Panc1 (cell line): ENCODE measurements around the gene INPP4B.

Experiments
- POLR2AphosphoS5 ChIP-seq: IDR thresholded peaks from 2 replicates; pipeline ENCODE4 v1.6.1; 2012; ENCODE audit warnings: mild to moderate bottlenecking, low read depth, low read length, moderate library complexity
- TCF7L2 ChIP-seq: IDR thresholded peaks from 2 replicates; pipeline ENCODE4 v1.6.1; 2011; ENCODE audit warnings: mild to moderate bottlenecking, low read depth, low read length, inconsistent platforms
- TF ChIP-seq, protein P1 (sequence below): fragments of 450-650 bp; IDR thresholded peaks from 2 replicates; pipeline ENCODE4 v1.5.1; 2017; ENCODE audit warnings: mild to moderate bottlenecking
- TF ChIP-seq, protein P2 (sequence below), 2 experiments: IDR thresholded peaks; 2 replicates each; pipeline ENCODE4 v1.6.1; 2011 to 2012; ENCODE audit warnings: low read depth in 2 of 2, control low read depth in 1 of 2, low read length in 1 of 2, mild to moderate bottlenecking in 1 of 2, moderate library complexity in 1 of 2; ENCODE audit not compliant: insufficient read depth in 1 of 2

GRCh38 chr4:142100941-142101340, 745.2 kb downstream of the INPP4B start:
- TF ChIP-seq, protein P1, sequence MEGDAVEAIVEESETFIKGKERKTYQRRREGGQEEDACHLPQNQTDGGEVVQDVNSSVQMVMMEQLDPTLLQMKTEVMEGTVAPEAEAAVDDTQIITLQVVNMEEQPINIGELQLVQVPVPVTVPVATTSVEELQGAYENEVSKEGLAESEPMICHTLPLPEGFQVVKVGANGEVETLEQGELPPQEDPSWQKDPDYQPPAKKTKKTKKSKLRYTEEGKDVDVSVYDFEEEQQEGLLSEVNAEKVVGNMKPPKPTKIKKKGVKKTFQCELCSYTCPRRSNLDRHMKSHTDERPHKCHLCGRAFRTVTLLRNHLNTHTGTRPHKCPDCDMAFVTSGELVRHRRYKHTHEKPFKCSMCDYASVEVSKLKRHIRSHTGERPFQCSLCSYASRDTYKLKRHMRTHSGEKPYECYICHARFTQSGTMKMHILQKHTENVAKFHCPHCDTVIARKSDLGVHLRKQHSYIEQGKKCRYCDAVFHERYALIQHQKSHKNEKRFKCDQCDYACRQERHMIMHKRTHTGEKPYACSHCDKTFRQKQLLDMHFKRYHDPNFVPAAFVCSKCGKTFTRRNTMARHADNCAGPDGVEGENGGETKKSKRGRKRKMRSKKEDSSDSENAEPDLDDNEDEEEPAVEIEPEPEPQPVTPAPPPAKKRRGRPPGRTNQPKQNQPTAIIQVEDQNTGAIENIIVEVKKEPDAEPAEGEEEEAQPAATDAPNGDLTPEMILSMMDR: no peak
- TF ChIP-seq POLR2AphosphoS5: no peak
- TF ChIP-seq, protein P2, sequence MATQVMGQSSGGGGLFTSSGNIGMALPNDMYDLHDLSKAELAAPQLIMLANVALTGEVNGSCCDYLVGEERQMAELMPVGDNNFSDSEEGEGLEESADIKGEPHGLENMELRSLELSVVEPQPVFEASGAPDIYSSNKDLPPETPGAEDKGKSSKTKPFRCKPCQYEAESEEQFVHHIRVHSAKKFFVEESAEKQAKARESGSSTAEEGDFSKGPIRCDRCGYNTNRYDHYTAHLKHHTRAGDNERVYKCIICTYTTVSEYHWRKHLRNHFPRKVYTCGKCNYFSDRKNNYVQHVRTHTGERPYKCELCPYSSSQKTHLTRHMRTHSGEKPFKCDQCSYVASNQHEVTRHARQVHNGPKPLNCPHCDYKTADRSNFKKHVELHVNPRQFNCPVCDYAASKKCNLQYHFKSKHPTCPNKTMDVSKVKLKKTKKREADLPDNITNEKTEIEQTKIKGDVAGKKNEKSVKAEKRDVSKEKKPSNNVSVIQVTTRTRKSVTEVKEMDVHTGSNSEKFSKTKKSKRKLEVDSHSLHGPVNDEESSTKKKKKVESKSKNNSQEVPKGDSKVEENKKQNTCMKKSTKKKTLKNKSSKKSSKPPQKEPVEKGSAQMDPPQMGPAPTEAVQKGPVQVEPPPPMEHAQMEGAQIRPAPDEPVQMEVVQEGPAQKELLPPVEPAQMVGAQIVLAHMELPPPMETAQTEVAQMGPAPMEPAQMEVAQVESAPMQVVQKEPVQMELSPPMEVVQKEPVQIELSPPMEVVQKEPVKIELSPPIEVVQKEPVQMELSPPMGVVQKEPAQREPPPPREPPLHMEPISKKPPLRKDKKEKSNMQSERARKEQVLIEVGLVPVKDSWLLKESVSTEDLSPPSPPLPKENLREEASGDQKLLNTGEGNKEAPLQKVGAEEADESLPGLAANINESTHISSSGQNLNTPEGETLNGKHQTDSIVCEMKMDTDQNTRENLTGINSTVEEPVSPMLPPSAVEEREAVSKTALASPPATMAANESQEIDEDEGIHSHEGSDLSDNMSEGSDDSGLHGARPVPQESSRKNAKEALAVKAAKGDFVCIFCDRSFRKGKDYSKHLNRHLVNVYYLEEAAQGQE (IDR thresholded peaks at IDR 0.05; ENCODE audit: insufficient read depth in 1 of 2, low read depth in 2 of 2, low read length in 1 of 2): no peak
- no peak for TF ChIP-seq TCF7L2
